ENCODE results near the gene ADRM1.

The ADRM1 gene

GRCh38 chr20:62281161-62281933 is 21.4 kb upstream of the ADRM1 start:
- no peaks in the 10 kb centered on the region for H3K4me1 ChIP-seq (ENCODE audit: control insufficient read depth, low read length)
- no peaks in the 10 kb centered on the region for H3K79me2 ChIP-seq (ENCODE audit: control insufficient read depth, low read length)
- no peaks in the 10 kb centered on the region for H3K9me3 ChIP-seq (ENCODE audit: control insufficient read depth, insufficient read depth, low read length)
- H3K27ac ChIP-seq (ENCODE audit: low read depth, low read length): no peak overlapping the region
- peaks cover 27% of the 10 kb centered on the region for H3K36me3 ChIP-seq (ENCODE audit: control insufficient read depth, low read length)
- no peak overlapping the region for H3K4me2 ChIP-seq (ENCODE audit: low read length)
- H3F3A ChIP-seq (ENCODE audit: control insufficient read depth, insufficient read depth): no peaks in the 10 kb centered on the region
- H4K20me1 ChIP-seq (ENCODE audit: control insufficient read depth, insufficient read depth, low read depth, low read length): no peaks in the 10 kb centered on the region
- H3K4me3 ChIP-seq (ENCODE audit: low read length): no peak overlapping the region
- TF ChIP-seq EZH2phosphoT487 (IDR thresholded peaks at IDR 0.05; ENCODE audit: borderline replicate concordance, low read length): no peak
- H3K9me2 ChIP-seq (replicated peaks; ENCODE audit: control insufficient read depth, low read length): no peaks in the 10 kb centered on the region
- no peaks in the 10 kb centered on the region for H3K27me3 ChIP-seq (ENCODE audit: control insufficient read depth, low read length)

GRCh38 chr20:62282103-62282502 is 20.7 kb upstream of the ADRM1 start:
- H3K4me1 ChIP-seq (ENCODE audit: control insufficient read depth, low read length): no peaks in the 10 kb centered on the region

GRCh38 chr20:62282877-62283503 is 19.8 kb upstream of the ADRM1 start:
- TF ChIP-seq CTCF (IDR thresholded peaks at IDR 0.05; ENCODE audit: low read depth, low read length, poor library complexity, severe bottlenecking): no peak
- no peak for TF ChIP-seq EZH2phosphoT487 (IDR thresholded peaks at IDR 0.05; ENCODE audit: borderline replicate concordance, low read length)
- Histone ChIP-seq H3K79me2 (ENCODE audit: control insufficient read depth, low read length) (no peaks in the 10 kb centered on the region), H3K36me3 (ENCODE audit: control insufficient read depth, low read length) (peaks cover 27% of the 10 kb centered on the region), H3K9me2 (replicated peaks; ENCODE audit: control insufficient read depth, low read length) (no peaks in the 10 kb centered on the region), H3F3A (ENCODE audit: control insufficient read depth, insufficient read depth) (no peaks in the 10 kb centered on the region), H3K27ac (ENCODE audit: low read depth, low read length) (no peak overlapping the region), H3K9me3 (ENCODE audit: control insufficient read depth, insufficient read depth, low read length) (no peaks in the 10 kb centered on the region), H4K20me1 (ENCODE audit: control insufficient read depth, insufficient read depth, low read depth, low read length) (no peaks in the 10 kb centered on the region), H3K4me2 (ENCODE audit: low read length) (no peak overlapping the region), H3K4me3 (ENCODE audit: low read length) (no peak overlapping the region), H3K27me3 (ENCODE audit: control insufficient read depth, low read length) (no peaks in the 10 kb centered on the region), H3K4me1 (ENCODE audit: control insufficient read depth, low read length) (no peaks in the 10 kb centered on the region)

More at GRCh38 chr20:62282103-62282502, 20.7 kb upstream of the ADRM1 start:
- no peak overlapping the region for H3K27ac ChIP-seq (ENCODE audit: low read depth, low read length)
- TF ChIP-seq EZH2phosphoT487 (IDR thresholded peaks at IDR 0.05; ENCODE audit: borderline replicate concordance, low read length): no peak
- no peak for TF ChIP-seq CTCF (IDR thresholded peaks at IDR 0.05; ENCODE audit: low read depth, low read length, poor library complexity, severe bottlenecking)
- no peaks in the 10 kb centered on the region for H3K9me3 ChIP-seq (ENCODE audit: control insufficient read depth, insufficient read depth, low read length)
- H3K79me2 ChIP-seq (ENCODE audit: control insufficient read depth, low read length): no peaks in the 10 kb centered on the region
- H3K27me3 ChIP-seq (ENCODE audit: control insufficient read depth, low read length): no peaks in the 10 kb centered on the region
- no peak overlapping the region for H3K4me3 ChIP-seq (ENCODE audit: low read length)
- H3K9me2 ChIP-seq (replicated peaks; ENCODE audit: control insufficient read depth, low read length): no peaks in the 10 kb centered on the region
- no peak overlapping the region for H3K4me2 ChIP-seq (ENCODE audit: low read length)
- H4K20me1 ChIP-seq (ENCODE audit: control insufficient read depth, insufficient read depth, low read depth, low read length): no peaks in the 10 kb centered on the region
- H3F3A ChIP-seq (ENCODE audit: control insufficient read depth, insufficient read depth): no peaks in the 10 kb centered on the region
- peaks cover 27% of the 10 kb centered on the region for H3K36me3 ChIP-seq (ENCODE audit: control insufficient read depth, low read length)

- no peaks in the 10 kb centered on the region for H3K27me3 ChIP-seq (ENCODE audit: control insufficient read depth, low read length)
- H3K4me1 ChIP-seq (ENCODE audit: control insufficient read depth, low read length): no peaks in the 10 kb centered on the region
- no peak for TF ChIP-seq EZH2phosphoT487 (IDR thresholded peaks at IDR 0.05; ENCODE audit: borderline replicate concordance, low read length)
- TF ChIP-seq CTCF (IDR thresholded peaks at IDR 0.05; ENCODE audit: low read depth, low read length, poor library complexity, severe bottlenecking): no peak
- no peaks in the 10 kb centered on the region for H4K20me1 ChIP-seq (ENCODE audit: control insufficient read depth, insufficient read depth, low read depth, low read length)
- no peak overlapping the region for H3K4me2 ChIP-seq (ENCODE audit: low read length)
- H3K36me3 ChIP-seq (ENCODE audit: control insufficient read depth, low read length): peaks cover 22% of the 10 kb centered on the region
- H3K27ac ChIP-seq (ENCODE audit: low read depth, low read length): no peak overlapping the region
- no peak overlapping the region for H3K4me3 ChIP-seq (ENCODE audit: low read length)
- no peaks in the 10 kb centered on the region for H3K9me2 ChIP-seq (replicated peaks; ENCODE audit: control insufficient read depth, low read length)
- H3K9me3 ChIP-seq (ENCODE audit: control insufficient read depth, insufficient read depth, low read length): no peaks in the 10 kb centered on the region
- no peaks in the 10 kb centered on the region for H3K79me2 ChIP-seq (ENCODE audit: control insufficient read depth, low read length)
- no peaks in the 10 kb centered on the region for H3F3A ChIP-seq (ENCODE audit: control insufficient read depth, insufficient read depth)
Measured at GRCh38 chr20:62284448-62284847, 18.3 kb upstream of the ADRM1 start.

All from DOHH2 (cell line).